Measurements from ENCODE around the gene CDK5R1.
A peak's percentile ranks its signal among the peaks of the same experiment; 100 is the strongest.
"Not testable (repeated sequence)": the region's sequence is repeated elsewhere in the genome, so short reads cannot be mapped to it uniquely, and the experiment has no call there.

Gene CDK5R1

DNA sequence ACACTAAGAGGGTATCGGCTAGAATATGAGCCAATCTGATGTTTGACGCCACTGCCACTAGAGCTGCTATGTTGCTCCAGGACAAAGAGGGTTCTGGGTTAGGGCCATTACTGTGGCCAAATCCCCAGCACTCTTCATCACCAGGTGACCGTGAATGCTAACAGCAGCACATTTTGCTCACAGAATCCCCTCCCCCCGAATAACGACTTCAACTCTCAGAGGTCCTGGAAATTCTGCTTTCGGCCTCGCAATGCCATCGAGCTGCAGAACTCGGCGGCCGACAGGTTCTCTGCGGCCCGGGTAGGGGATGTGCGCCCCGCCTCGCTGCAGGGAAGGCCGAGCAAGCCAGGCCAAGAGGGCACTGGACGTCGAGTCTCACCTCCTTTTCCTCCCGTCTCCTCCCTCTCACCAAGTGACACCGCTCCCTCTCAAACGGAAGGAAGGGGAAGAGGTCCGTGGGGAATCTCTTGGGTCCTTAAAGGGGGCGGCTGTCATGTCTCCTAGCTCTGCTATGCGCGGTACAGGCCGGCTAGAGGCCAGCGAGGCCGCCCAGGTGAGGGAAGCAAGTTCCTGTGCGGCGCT, 31.9 kb downstream of the CDK5R1 start:
- no peak for DNase-seq

DNA sequence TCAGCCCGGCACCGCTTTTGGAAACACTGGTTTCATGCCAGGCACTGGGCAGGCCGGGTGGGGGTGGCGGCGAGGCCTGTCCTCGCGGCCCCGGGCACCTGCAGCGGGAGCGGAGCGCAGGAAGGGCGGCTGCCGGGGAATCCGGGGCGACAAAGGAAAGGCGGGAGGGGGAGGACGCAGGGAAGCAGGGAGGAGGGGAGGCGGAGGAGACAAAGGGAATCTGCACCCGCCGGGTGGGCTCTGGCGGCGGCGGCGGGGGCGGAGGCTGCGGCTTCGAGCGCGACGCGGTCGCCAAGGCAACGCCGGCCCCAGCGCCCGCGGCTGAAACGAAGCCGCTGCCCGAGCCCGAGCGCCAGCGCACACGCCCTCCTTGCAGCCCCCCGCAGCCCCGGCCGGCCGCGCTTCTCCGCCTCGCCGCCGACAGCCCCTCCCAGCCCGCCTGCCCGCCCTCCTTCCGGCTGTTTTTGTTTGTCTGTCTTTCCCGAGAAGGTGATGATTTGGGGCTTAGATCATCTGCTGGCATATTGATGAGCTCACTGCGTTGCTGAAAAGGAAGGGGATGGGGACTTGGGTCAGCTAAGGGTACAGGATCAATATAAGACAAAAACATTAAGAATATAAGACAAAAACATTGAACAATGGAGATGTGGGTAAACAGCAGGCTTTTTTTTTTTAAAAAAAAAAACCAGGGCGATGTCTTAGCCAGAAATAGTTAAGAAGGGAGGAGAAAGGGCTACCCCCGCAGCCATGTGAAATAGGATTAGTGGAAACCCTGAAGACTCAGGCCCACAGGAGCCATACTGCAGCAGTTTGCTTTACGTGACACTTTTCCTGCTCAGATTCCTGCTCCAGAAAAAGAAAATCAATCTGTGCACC, 32.7 kb downstream of the CDK5R1 start:
- DNase-seq: peak; percentile 65

DNA sequence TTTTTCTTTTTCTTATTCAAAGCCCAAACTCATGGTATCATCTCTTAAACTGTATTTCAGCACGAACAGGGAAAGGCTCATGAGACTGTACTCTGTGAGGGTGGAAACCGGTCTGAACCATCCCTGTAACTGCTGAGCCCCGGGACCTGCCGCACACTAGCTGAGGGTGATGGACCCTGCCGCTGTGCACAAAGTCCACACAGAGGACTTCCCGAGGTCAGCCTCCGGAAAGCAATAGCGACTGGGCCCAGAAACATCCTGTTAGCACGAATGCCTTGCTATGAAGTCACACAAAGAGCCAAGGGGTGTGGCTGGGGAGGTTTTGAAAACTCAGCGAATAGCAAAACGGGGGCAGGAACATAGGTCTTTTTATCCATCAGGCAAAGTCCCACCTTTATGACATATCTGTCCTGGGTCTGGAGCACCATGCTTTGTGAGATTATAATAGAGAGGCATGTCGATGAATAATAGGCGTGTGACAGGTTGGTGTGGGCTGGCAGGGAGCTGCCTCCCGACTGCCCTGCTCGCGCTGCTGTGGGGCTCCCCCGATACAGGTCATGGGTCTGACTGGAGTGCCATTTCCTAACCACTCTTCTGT, 33.4 kb downstream of the CDK5R1 start:
- peak; percentile 30 for DNase-seq

DNA sequence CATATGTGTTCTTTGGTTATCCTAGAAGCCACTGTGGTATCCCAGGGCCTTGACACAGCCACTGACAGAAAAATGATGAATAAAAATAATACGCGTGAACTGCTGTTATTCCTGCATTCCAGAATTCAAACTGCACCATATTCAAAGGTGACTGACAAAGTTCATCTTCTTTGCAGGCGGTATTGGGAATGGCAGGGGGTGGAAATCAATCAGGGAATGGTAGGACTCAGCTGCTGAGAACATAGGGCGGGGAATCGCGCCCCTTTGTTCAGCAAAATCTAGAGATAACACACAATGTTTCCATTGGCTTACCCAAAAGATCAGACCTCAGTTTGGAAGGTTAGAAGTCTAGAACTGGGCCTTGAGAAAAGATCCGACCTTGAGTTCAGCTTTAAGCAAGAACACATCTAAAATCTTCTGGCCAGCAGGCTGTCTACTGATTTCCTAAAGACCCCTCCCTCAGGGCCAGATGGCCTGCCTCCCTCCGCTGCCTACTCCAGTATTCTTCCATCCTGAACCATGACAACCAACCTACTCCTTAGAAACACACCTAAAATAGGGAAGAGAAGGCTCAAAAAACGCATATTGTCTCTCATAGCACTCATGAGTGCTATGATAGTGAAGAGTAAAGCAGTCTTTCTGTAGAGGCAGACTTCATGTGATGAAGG, 34.1 kb downstream of the CDK5R1 start:
- DNase-seq: no peak

DNA sequence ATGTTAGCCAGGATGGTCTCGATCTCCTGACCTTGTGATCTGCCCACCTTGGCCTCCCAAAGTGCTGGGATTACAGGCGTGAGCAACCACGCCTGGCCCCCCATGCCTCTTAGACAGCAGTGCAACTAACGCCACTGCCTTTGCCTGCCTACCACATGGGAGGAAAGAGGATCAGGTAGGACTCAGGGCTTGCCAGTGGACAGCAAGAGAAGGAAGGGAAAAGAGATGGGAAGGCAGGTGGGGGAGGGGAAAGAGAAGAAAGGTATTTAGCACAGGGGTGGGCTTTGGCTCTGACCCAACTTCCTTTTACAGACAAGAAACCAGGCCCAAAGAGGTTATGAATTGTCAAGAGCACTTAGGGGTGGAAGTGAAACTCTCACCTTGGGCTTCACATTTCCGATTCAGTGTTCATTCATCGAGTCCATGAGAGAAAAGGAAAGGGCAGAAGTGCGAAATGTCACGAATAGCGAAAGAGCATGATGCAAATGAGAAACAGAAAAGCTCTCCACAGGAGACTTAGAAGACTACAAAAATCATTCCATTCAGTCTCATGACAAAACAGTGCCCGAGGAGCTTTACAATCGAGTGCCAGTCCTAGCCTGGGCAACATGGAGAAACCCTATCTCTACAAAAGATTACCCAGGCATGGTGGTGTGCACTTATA, 36.4 kb downstream of the CDK5R1 start:
- no peak for DNase-seq

DNA sequence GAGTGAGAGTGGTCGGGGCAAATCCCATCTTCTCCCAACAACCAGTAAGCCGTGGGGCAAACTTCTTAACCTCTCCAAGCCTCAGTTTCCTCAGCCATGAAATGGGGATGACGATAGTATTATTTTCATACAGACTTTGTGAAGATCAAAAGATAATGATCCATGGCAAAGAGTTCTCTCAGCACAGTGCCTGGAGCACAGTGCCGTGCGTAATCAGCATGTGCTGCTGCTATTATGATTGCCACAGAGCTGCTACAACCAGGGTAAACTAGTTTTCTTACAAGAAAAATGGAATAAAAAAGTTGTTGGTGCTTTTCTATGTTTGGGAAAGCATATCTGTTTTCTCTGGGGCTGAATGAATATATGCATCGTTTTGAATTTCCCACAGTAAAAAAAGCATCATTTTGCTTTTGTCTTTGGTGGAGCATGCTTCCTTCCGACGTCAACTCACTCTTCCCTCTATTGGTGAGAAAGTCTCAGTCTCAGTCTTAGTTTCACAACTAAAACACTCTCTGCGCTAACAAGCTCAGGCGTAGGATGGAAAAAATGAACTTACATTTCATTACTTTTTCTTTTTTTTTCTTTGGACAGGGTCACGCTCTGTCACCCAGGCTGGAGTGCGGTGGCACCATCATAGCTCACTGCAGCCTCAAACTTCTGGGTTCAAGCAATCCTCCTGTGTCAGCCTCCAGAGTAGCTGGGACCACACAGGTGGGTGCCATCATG, 37.2 kb downstream of the CDK5R1 start:
- no peak for DNase-seq

DNA sequence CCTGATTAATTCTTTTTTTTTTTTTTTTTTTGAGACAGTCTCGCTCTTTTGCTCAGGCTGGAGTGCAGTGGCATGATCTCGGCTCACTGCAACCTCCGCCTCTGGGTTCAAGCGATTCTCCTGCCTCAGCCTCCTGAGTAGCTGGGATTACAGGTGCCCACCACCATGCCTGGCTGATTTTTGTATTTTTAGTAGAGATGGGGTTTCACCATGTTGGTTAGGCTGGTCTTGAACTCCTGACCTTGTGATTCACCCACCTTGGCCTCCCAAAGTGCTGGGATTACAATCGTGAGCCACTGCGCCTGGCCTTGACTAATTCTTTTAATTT, 37.7 kb downstream of the CDK5R1 start:
- not testable (repeated sequence) for DNase-seq

DNA sequence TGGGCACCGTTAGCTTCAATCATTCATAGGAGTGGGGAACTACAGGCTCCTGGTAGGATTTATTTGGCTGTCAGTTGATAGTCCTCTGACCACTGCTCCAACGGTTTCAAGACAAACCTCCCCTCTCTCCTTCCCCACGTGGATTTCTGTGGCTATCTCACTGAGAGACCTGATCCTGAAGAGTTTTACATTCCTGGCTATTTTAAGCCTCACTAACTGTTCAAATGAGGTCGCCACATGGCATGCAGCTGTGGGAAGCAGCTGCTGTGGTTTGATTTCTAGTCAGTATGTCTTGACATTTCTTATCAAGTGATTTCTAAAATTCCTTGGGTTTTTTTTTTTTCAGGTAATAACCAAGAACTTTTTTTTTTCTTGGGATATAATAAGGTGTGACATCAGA, 38.3 kb downstream of the CDK5R1 start:
- DNase-seq: peak; percentile 43

DNA sequence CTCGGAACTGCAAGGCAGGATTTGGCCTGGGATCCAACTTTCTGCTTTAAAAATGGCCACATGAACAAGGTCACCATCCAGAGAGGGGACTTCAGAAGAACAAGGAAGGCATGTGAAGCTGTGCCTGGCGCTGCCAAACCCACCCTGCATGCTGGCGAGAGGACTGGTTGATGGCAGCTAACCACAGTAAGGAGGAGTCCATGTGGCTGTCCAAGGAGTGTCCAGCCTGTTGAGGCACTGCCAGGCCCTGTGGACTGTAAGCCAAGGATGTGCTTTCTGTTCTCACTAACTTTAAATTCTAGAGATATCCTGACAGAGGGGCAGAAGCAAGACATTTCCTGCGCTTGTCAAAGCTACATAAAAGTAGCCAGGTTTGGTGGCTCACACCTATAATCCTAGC, 40.4 kb downstream of the CDK5R1 start:
- DNase-seq: no peak

DNA sequence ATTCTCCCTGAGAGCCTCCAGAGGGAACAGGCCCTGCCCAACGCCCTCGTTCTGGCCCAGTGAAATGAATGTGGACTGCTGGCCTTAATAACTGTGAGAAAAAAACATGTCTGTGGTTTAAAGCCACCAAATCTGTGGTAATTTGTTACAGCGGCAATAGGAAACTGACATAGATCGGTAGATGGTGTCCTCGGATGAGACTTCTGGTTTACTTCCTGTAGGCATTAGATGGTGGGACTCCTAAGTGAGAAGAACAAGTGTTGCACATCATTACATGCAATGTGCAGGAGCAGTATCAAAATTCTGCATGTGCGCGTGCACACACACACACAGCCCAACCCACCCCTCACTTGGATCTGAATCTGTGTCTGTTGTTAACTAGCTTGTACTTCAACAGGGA, 42.0 kb downstream of the CDK5R1 start:
- no peak for DNase-seq

DNA sequence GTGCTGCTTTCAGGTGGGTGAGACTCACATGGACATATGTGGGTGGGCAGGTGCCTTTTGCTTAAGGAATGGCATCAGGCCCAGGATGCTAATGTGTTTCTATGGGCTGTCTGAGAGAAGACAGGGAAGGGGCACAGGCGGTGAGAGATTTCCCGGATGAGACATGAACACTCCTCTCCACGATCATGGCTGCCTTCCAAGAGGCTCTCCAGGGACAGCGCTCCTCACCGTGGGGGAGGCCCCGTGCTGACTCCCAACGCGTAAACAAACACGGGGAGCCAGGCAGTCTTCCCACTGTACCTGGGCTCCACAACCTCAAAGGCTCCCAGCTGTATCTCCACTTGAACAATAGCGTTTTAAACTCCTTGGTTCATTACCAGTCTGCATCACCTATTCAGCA, 42.8 kb downstream of the CDK5R1 start:
- DNase-seq: no peak

DNA sequence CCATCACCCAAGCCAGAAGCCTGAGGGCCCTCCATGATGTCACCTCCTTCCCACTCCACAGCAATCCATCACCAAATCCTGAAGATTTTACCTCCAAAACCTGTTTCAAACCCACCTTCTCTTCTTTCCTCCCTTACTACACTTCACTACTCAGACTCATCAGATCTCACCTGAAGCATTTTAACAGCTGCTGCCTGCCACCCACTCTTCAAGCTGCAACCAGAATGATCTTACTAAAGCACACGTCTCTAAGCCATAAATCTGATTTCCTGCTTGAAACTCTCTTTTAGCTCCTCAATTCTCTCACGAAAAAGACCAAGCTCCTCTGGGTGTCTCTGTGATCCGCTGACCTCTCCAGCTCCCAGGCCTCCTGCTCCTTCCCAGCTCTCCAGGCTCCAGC, 46.5 kb downstream of the CDK5R1 start:
- no peak for DNase-seq

DNA sequence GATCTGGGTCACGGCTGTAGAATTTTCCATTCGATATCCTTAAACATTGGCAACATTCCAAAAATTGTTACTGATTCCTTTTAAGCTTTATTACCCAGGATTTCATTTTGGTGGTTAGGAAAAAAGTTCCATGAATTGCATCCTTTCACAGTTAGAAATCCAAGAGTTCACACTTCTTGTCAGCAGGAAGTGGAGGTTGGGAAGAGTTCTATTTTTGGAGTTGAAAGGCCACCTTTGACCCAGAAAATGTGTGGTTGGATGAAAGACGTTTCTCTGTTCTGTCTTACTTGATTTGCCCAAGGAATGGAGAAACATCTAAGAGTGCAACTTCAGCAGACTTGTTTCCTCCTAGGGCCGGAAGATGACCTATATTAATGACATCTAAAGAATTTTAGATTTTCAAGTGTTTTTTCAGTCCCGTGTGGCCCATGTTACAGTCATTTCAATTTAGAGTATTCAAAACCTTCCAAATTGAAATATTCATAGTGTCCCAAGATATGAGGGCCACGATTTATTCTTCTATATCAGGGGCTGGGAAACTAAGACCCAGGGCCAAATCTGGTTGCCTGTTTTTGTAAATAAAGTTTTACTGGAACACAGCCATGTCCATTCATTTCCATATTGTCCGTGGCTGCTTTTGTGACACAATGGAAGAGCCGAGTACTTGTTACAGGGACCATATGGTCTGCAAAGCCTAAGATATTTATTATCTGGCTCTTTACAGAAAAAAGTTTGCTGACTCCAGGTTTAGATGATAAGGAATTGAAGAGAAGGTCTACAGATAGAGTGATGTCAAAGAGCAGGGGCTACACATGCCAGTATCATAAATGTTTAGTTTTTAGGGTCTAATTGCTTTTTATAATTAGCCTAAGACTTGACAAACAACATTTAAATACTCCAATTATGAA, 50.2 kb downstream of the CDK5R1 start:
- no peak for DNase-seq
